ENCODE data around the gene HDAC5.
A peak's percentile ranks its signal among the peaks of the same experiment; 100 is the strongest.
"Not testable (repeated sequence)": the region's sequence is repeated elsewhere in the genome, so short reads cannot be mapped to it uniquely, and the experiment has no call there.

The HDAC5 gene

DNA sequence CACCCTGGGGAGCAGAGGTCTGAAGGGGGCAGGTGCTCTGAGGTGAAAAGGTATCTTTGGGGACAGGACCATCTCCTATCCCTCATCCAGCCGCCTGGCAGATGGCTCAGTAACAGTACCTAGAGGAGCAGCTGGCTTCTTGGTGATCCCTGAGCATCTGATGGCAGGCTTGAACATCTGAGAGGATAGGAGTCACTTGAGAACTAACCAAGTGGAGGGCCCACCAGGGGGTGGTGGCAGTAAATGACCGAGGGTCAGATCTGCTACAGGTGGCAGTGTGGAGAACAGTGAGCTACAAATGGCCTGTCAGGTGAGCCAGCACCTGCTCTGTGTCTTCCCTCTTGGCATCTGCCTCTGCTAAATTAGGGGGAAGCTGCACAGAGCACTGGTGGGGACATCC, 32.0 kb upstream of the HDAC5 start:
- no peak overlapping the region for H3K4ac ChIP-seq (ENCODE audit: low read length)
- H2BK15ac ChIP-seq (ENCODE audit: low read length), result no peak overlapping the region
- H3K9ac ChIP-seq (ENCODE audit: low read depth, low read length, poor library complexity), result no peak overlapping the region
- no peak overlapping the region for H3K27ac ChIP-seq (replicated peaks; ENCODE audit: low read length)
- H3K27me3 ChIP-seq (ENCODE audit: control insufficient read depth in 3 of 3, insufficient read depth in 3 of 3, low read depth in 1 of 3, low read length in 3 of 3), result no peaks in the 10 kb centered on the region
- H3K9me3 ChIP-seq (replicated peaks in 1 of 2; ENCODE audit: control insufficient read depth in 2 of 2, insufficient read depth in 1 of 2, low read depth in 1 of 2, low read length in 2 of 2), result peaks cover 0 to 3% of the 10 kb centered on the region in 2 donors
- H3K23ac ChIP-seq (ENCODE audit: low read depth, low read length, poor library complexity), result no peak overlapping the region
- H3K36me3 ChIP-seq (replicated peaks in 1 of 2; ENCODE audit: control insufficient read depth in 2 of 2, insufficient read depth in 2 of 2, low read length in 2 of 2), result peaks cover 45 to 82% of the 10 kb centered on the region in 2 donors
- H2AFZ ChIP-seq (ENCODE audit: low read length), result no peak overlapping the region
- H3K79me1 ChIP-seq (ENCODE audit: low read depth, low read length), result peaks cover 5% of the 10 kb centered on the region
- no peak overlapping the region for H4K91ac ChIP-seq (ENCODE audit: low read depth, low read length, poor library complexity)
- DNase-seq (ENCODE audit: low spot score), result no peak
- no peak overlapping the region for H2BK5ac ChIP-seq (ENCODE audit: low read length)
- H3K4me1 ChIP-seq (ENCODE audit: control insufficient read depth in 2 of 2, insufficient read depth in 1 of 2, low read depth in 1 of 2, low read length in 2 of 2), result peaks cover 0 to 1% of the 10 kb centered on the region in 2 donors
- no peak overlapping the region for H2BK120ac ChIP-seq (ENCODE audit: low read depth, low read length)
- H3K4me2 ChIP-seq (ENCODE audit: insufficient read depth, low read length, poor library complexity, severe bottlenecking), result no peak overlapping the region
- no peak overlapping the region for H3K14ac ChIP-seq (ENCODE audit: low read length)
- no peak overlapping the region for H3K18ac ChIP-seq (ENCODE audit: low read length)
- no CpG with 5 or more reads among the region's 2 CpGs for WGBS, 2 donors (ENCODE audit: extremely low coverage in 2 of 2, insufficient read length in 2 of 2, insufficient replicate concordance in 1 of 2)
- no peak overlapping the region for H2BK12ac ChIP-seq (ENCODE audit: low read length)
- H4K8ac ChIP-seq (ENCODE audit: low read depth, low read length), result no peak overlapping the region
- H2AK5ac ChIP-seq (ENCODE audit: low read depth, low read length), result peak overlapping the region; percentile 24
- H3K4me3 ChIP-seq (ENCODE audit: low read length in 2 of 2), result no peak overlapping the region

DNA sequence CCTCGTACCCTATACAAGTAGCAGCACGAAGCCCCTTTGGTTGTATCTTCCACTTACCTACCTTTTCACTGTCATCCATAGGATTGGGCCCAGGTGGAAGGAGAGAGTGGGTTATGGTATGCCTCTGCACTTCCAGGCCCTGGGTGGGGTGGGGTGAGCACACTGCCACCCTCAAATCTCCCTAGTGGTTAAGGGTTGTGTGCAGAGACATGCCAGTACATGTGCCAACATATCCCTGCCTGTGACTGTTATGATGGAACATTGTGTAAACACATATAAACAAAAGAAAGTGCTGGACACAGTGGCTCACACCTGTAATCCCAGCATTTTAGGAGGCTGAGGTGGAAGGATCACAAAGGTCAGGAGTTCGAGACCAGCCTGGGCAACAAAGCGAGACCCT, 29.4 kb upstream of the HDAC5 start:
- Histone ChIP-seq H2BK12ac (ENCODE audit: low read length) (no peak overlapping the region), H3K36me3 (replicated peaks in 1 of 2; ENCODE audit: control insufficient read depth in 2 of 2, insufficient read depth in 2 of 2, low read length in 2 of 2) (peaks cover 50 to 83% of the 10 kb centered on the region in 2 donors), H4K8ac (ENCODE audit: low read depth, low read length) (no peak overlapping the region), H3K18ac (ENCODE audit: low read length) (no peak overlapping the region), H3K9me3 (replicated peaks in 1 of 2; ENCODE audit: control insufficient read depth in 2 of 2, insufficient read depth in 1 of 2, low read depth in 1 of 2, low read length in 2 of 2) (peaks cover 0 to 3% of the 10 kb centered on the region in 2 donors), H3K4me3 (ENCODE audit: low read length in 2 of 2) (peak overlapping the region in 1 of 2 donors; percentile 45), H2AFZ (ENCODE audit: low read length) (no peak overlapping the region), H3K4ac (ENCODE audit: low read length) (no peak overlapping the region), H4K91ac (ENCODE audit: low read depth, low read length, poor library complexity) (no peak overlapping the region), H3K27me3 (ENCODE audit: control insufficient read depth in 3 of 3, insufficient read depth in 3 of 3, low read depth in 1 of 3, low read length in 3 of 3) (no peaks in the 10 kb centered on the region), H2BK15ac (ENCODE audit: low read length) (no peak overlapping the region), H3K23ac (ENCODE audit: low read depth, low read length, poor library complexity) (no peak overlapping the region), H3K9ac (ENCODE audit: low read depth, low read length, poor library complexity) (no peak overlapping the region), H3K79me1 (ENCODE audit: low read depth, low read length) (peaks cover 5% of the 10 kb centered on the region), H2BK5ac (ENCODE audit: low read length) (no peak overlapping the region), H2BK120ac (ENCODE audit: low read depth, low read length) (no peak overlapping the region), H3K4me2 (ENCODE audit: insufficient read depth, low read length, poor library complexity, severe bottlenecking) (no peak overlapping the region), H2AK5ac (ENCODE audit: low read depth, low read length) (no peak overlapping the region), H3K14ac (ENCODE audit: low read length) (no peak overlapping the region), H3K27ac (replicated peaks; ENCODE audit: low read length) (no peak overlapping the region), H3K4me1 (ENCODE audit: control insufficient read depth in 2 of 2, insufficient read depth in 1 of 2, low read depth in 1 of 2, low read length in 2 of 2) (peaks cover 0 to 1% of the 10 kb centered on the region in 2 donors)
- no CpG with 5 or more reads among the region's 4 CpGs for WGBS, 2 donors (ENCODE audit: extremely low coverage in 2 of 2, insufficient read length in 2 of 2, insufficient replicate concordance in 1 of 2)
- no peak for DNase-seq (ENCODE audit: low spot score)

DNA sequence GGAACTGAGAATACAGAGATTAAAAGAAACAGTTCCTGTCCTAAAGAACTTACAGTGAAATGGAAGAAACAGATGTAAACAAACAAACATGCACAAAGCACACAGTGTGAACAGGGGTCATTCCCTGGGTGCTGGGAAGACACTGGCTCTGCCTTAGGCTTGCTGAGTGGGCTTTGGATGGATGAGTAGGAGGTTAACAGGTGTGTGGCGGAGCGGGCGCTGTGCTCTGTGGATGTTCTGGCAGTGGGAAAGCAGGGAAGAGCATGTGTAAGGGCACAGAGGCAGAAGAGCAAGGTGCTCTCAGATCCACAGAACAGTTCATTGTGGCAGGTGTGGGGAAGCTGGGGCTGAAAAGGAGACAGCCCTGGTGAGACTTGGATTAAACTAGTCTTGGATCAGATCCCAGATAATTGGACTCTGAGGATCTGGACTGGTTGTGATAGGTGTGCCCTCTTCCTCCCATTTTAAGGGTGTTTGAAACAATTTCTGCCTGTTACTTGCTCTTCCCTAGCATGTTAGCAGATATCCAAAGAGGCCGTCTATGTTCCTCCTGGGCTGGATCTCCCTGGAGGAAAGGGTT, 26.4 kb upstream of the HDAC5 start:
- Histone ChIP-seq H3K18ac (ENCODE audit: low read length) (no peak overlapping the region), H2BK120ac (ENCODE audit: low read depth, low read length) (no peak overlapping the region), H3K4ac (ENCODE audit: low read length) (no peak overlapping the region), H3K36me3 (replicated peaks in 1 of 2; ENCODE audit: control insufficient read depth in 2 of 2, insufficient read depth in 2 of 2, low read length in 2 of 2) (peaks cover 47 to 89% of the 10 kb centered on the region in 2 donors), H3K23ac (ENCODE audit: low read depth, low read length, poor library complexity) (no peak overlapping the region), H3K4me1 (ENCODE audit: control insufficient read depth in 2 of 2, insufficient read depth in 1 of 2, low read depth in 1 of 2, low read length in 2 of 2) (peaks cover 0 to 1% of the 10 kb centered on the region in 2 donors), H3K27me3 (ENCODE audit: control insufficient read depth in 3 of 3, insufficient read depth in 3 of 3, low read depth in 1 of 3, low read length in 3 of 3) (no peaks in the 10 kb centered on the region), H3K4me2 (ENCODE audit: insufficient read depth, low read length, poor library complexity, severe bottlenecking) (no peak overlapping the region), H2BK5ac (ENCODE audit: low read length) (no peak overlapping the region), H3K27ac (replicated peaks; ENCODE audit: low read length) (no peak overlapping the region), H4K8ac (ENCODE audit: low read depth, low read length) (no peak overlapping the region), H3K9ac (ENCODE audit: low read depth, low read length, poor library complexity) (no peak overlapping the region), H3K4me3 (ENCODE audit: low read length in 2 of 2) (no peak overlapping the region), H2BK15ac (ENCODE audit: low read length) (no peak overlapping the region), H3K9me3 (replicated peaks in 1 of 2; ENCODE audit: control insufficient read depth in 2 of 2, insufficient read depth in 1 of 2, low read depth in 1 of 2, low read length in 2 of 2) (no peaks in the 10 kb centered on the region), H2AK5ac (ENCODE audit: low read depth, low read length) (no peak overlapping the region), H3K79me1 (ENCODE audit: low read depth, low read length) (peaks cover 2% of the 10 kb centered on the region), H2BK12ac (ENCODE audit: low read length) (no peak overlapping the region), H4K91ac (ENCODE audit: low read depth, low read length, poor library complexity) (no peak overlapping the region), H2AFZ (ENCODE audit: low read length) (no peak overlapping the region), H3K14ac (ENCODE audit: low read length) (no peak overlapping the region)
- no CpG with 5 or more reads among the region's 4 CpGs for WGBS, 2 donors (ENCODE audit: extremely low coverage in 2 of 2, insufficient read length in 2 of 2, insufficient replicate concordance in 1 of 2)
- no peak for DNase-seq (ENCODE audit: low spot score)

DNA sequence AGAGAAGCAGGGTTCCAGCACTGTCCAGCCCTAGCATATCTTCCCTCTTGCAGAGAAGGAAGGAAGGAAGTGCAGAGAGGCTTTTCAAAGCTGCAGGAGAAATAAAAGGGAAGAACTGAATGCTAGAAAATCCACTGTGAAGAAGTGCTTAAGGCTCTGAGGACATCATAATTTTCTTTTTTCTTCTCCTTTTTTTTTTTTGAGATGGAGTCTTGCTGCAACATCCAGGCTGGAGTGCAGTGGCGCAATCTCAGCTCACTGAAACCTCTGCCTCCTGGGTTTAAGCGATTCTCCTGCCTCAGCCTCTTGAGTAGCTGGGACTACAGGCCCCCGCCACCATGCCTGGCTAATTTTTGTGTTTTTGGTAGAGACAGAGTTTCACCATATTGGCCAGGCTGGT, 25.6 kb upstream of the HDAC5 start:
- H3K4me3 ChIP-seq (ENCODE audit: low read length in 2 of 2); H3K4me1 ChIP-seq (ENCODE audit: control insufficient read depth in 2 of 2, insufficient read depth in 1 of 2, low read depth in 1 of 2, low read length in 2 of 2); H3K14ac ChIP-seq (ENCODE audit: low read length); H4K8ac ChIP-seq (ENCODE audit: low read depth, low read length); H3K27me3 ChIP-seq (ENCODE audit: control insufficient read depth in 3 of 3, insufficient read depth in 3 of 3, low read depth in 1 of 3, low read length in 3 of 3); H3K4me2 ChIP-seq (ENCODE audit: insufficient read depth, low read length, poor library complexity, severe bottlenecking); H2BK120ac ChIP-seq (ENCODE audit: low read depth, low read length); H3K18ac ChIP-seq (ENCODE audit: low read length); H3K4ac ChIP-seq (ENCODE audit: low read length); DNase-seq (ENCODE audit: low spot score); H2BK15ac ChIP-seq (ENCODE audit: low read length); H3K27ac ChIP-seq (replicated peaks; ENCODE audit: low read length); H3K79me1 ChIP-seq (ENCODE audit: low read depth, low read length); H4K91ac ChIP-seq (ENCODE audit: low read depth, low read length, poor library complexity); H3K9me3 ChIP-seq (replicated peaks in 1 of 2; ENCODE audit: control insufficient read depth in 2 of 2, insufficient read depth in 1 of 2, low read depth in 1 of 2, low read length in 2 of 2); H2BK5ac ChIP-seq (ENCODE audit: low read length); H2AFZ ChIP-seq (ENCODE audit: low read length); H2AK5ac ChIP-seq (ENCODE audit: low read depth, low read length); H3K9ac ChIP-seq (ENCODE audit: low read depth, low read length, poor library complexity); H2BK12ac ChIP-seq (ENCODE audit: low read length); H3K23ac ChIP-seq (ENCODE audit: low read depth, low read length, poor library complexity): not testable (repeated sequence)
- no CpG with 5 or more reads among the region's 3 CpGs for WGBS, 2 donors (ENCODE audit: extremely low coverage in 2 of 2, insufficient read length in 2 of 2, insufficient replicate concordance in 1 of 2)
- H3K36me3 ChIP-seq (replicated peaks in 1 of 2; ENCODE audit: control insufficient read depth in 2 of 2, insufficient read depth in 2 of 2, low read length in 2 of 2), result peaks cover 41 to 82% of the 10 kb centered on the region in 2 donors
